Breast epithelium (tissue), 3 donors: ENCODE results near the gene ERGIC3.

Experiments used
- POLR2A ChIP-seq: fragments of 450-650 bp; IDR thresholded peaks from one replicate; pipeline ENCODE4 v1.6.1; 2016; ENCODE audit warnings: antibody characterized with exemption, mild to moderate bottlenecking, moderate library complexity
- TF ChIP-seq, protein P1 (sequence below), 3 donors: fragments of 450-650 bp; IDR thresholded peaks; one replicate each; pipeline ENCODE4 v1.5.1; 2016 to 2017; ENCODE audit warnings: antibody characterized with exemption in 3 of 3, mild to moderate bottlenecking in 3 of 3, moderate library complexity in 3 of 3

GRCh38 chr20:35547329-35547728 is 5.5 kb downstream of the ERGIC3 start:
- TF ChIP-seq, protein P1, sequence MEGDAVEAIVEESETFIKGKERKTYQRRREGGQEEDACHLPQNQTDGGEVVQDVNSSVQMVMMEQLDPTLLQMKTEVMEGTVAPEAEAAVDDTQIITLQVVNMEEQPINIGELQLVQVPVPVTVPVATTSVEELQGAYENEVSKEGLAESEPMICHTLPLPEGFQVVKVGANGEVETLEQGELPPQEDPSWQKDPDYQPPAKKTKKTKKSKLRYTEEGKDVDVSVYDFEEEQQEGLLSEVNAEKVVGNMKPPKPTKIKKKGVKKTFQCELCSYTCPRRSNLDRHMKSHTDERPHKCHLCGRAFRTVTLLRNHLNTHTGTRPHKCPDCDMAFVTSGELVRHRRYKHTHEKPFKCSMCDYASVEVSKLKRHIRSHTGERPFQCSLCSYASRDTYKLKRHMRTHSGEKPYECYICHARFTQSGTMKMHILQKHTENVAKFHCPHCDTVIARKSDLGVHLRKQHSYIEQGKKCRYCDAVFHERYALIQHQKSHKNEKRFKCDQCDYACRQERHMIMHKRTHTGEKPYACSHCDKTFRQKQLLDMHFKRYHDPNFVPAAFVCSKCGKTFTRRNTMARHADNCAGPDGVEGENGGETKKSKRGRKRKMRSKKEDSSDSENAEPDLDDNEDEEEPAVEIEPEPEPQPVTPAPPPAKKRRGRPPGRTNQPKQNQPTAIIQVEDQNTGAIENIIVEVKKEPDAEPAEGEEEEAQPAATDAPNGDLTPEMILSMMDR (IDR thresholded peaks at IDR 0.05) = no peak
- no peak for TF ChIP-seq POLR2A
